Left renal pelvis (tissue), 4 donors: ENCODE measurements around the gene PLEKHJ1. TPM values are rescaled to one million over a fixed set of nuclear protein-coding genes. Genes with fewer than 3 reads are reported as not detected.
"Not testable (repeated sequence)": the region's sequence is repeated elsewhere in the genome, so short reads cannot be mapped to it uniquely, and the experiment has no call there.

Experiments used
- DNase-seq, 4 donors: peaks; one replicate each; pipeline ENCODE4 v3.0.0-alpha.2; 2013; ENCODE audit warnings: low read depth in 4 of 4, low spot score in 3 of 4
- polyA plus RNA-seq, 4 donors: library from polyadenylated mRNA; unstranded; fragments of 120-200 nt; gene quantifications; one replicate each; pipeline ENCODE4 v1.2.1, GENCODE V29; 2013; ENCODE audit not compliant: insufficient read length in 4 of 4

The PLEKHJ1 gene
- polyA plus RNA-seq, 4 donors, result 53.6 to 86.5 (median 56.1) TPM

DNA sequence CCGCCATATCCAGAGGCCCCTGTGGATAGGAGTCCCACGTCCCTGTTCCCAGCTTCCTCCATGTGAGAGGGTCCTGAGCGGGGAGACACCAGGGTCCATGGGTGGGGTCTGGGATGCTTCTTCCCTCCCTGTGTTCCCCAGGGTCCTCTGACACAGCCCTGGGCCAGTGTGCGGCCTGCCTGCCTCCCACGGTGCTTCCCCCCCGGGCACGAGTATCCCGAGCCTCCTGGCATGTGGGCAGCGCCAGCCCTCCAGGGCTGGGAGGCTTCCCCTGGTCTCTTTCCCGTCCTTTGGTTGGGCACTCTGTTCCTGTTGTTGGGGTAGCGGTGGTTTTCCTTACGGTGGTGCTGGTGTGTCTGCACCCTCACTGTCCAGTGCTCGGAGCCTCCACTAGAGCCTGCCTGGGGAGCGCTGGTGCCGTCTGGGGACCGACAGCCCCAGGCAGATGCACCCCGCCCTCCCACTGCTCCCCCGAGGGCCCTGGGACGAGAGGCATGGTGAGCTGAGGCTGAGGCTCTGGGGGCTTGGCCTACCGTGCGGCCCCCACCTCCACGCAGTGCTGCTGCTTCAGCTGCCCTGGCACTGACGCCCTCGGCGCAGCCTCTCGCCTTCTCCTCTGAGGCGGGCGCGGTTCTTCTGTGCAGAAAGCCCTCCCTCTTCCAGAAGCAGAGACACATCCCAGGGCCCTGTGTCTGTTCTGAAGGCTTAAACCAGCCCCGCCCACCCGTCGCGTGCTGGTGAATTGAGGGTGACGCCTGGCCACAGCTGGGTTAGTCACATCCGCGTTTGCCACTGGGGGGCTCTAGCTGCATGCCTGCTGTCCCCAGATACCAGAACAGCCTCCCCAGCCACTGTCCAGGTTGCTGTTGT lies 27.9 kb downstream of the PLEKHJ1 start:
- no peak for DNase-seq

- no peak for DNase-seq
These were observed 29.1 kb downstream of the PLEKHJ1 start for GRCh38 chr19:2207008-2207407.

GRCh38 chr19:2202366-2202765 lies 33.8 kb downstream of the PLEKHJ1 start:
- no peak for DNase-seq

DNA sequence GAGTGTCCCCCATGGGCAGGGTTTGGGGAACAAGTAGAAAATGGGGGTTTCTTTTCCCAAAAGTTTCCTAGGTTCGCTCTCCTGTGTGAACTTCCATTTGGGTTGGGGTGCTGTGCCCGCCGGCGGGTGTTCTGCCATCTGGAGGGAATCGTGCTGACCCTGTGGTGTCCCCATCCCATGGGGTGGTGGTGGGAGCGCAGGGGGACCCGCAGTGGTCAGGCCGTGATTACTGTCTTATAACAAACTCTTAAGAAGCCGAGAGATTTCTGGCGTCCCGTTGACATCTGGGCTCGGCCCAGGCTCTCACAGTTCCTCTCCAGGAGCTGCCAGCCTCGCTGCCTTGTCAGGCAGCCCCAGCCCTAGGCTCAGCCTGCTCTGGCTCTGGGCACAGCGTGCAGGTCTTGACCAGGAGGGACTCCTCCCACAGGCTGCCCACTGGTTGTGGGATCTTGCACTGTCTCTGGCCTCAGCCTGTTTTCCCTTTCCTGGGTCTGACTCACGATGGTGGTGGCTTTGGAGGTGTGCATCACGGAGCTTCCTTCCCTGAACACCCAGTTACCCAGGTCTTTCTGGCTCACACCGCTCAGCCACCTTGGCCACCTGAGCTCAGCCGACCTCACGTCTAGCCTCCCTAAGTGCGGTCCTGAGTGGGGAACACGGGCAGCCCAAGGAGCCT lies 34.5 kb downstream of the PLEKHJ1 start:
- no peak for DNase-seq

GRCh38 chr19:2200624-2201294 lies 35.4 kb downstream of the PLEKHJ1 start:
- not testable (repeated sequence) for DNase-seq

- no peak for DNase-seq
These were observed 36.1 kb downstream of the PLEKHJ1 start for GRCh38 chr19:2199861-2200623.

GRCh38 chr19:2199215-2199614 lies 36.9 kb downstream of the PLEKHJ1 start:
- no peak for DNase-seq

- no peak for DNase-seq
These were observed 37.8 kb downstream of the PLEKHJ1 start for GRCh38 chr19:2198317-2198716.

GRCh38 chr19:2197270-2197669 lies 38.9 kb downstream of the PLEKHJ1 start:
- no peak for DNase-seq

- DNase-seq, result no peak
These were observed 40.2 kb downstream of the PLEKHJ1 start for GRCh38 chr19:2195914-2196313.

DNA sequence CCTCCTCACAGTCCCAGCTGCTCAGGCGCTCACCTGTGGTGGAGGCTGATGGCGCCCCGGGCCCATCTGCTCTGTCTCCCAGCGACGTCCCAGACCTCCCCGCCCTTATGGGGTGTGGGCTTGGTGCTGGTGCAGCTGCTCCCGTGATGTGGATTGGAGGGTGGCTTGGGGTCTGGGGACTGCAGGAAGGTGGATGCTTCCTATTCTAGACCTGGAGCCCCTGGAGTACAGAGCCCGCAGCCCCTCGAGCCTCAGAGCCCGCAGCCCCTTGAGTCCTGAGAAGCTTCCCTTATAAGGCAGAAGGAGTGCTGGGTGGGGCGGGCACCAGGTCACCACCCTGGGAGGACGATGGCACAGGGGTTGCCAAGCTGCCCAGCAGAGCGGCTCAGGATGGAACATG lies 40.8 kb downstream of the PLEKHJ1 start:
- DNase-seq, result no peak

- no peak for DNase-seq
These were observed 41.5 kb downstream of the PLEKHJ1 start for GRCh38 chr19:2194513-2195078.

GRCh38 chr19:2193807-2194206 lies 42.3 kb downstream of the PLEKHJ1 start:
- DNase-seq, result no peak

DNA sequence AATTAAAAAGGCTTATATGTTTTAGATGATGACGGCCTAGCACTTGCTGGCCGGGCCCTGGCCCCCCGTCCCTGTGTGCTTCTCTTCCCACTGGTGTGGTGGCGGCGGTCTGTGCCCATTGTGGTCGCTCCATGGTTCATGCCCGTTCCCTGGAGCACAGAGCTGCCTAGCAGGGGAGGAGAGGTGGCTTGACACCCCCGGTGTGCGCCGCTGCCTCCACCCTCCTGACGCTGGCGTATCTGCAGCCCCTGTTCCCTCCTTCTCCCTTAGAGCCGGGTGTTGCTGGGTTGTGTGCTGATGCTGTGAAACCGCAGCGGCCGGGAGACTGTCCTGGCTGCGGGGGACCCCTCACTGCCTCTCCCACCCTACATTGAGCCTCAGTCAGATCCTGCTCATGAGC lies 43.3 kb downstream of the PLEKHJ1 start:
- no peak for DNase-seq

DNA sequence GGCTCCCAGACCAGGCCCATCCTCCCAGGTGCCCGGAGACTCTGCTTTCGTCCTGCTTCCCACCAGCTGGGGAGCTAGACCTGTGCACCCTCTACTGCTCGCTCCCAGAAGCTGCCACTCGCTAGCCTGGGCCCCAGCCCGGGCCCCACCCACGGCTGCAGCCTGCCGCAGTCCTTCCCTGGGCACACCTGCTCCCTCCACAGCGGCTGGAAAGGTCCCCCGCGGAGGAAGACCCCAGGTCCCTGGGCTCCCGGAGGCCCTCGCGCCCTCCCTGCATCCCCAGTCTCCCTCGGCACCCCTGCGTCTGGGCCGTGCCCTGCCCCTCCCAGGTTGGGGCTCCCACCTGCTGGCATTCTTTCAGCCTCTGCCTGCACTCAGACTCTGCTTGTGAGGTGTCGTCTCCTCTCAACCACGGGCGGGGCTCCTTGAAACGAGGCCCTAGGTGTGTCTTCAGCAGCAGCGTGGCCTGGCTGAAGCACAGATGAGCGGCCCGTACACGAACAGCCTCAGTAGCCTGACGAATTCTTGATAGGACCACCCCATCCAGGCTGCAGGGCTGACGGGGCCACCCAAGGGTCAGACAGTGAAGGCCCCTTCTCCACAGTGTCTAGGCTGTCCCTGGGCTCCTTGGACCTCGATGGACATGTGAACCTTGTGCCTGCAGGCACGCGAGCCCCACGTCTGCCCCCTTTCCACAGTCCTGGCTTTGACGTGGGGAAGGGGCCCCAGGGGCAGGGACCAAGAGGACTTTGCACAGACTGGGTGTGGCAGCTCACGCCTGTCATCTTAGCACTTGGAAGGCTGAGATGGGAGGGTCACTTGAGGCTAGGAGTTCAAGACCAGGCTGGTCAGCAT lies 44.4 kb downstream of the PLEKHJ1 start:
- no peak for DNase-seq

GRCh38 chr19:2190848-2191455 lies 45.2 kb downstream of the PLEKHJ1 start:
- no peak for DNase-seq

DNA sequence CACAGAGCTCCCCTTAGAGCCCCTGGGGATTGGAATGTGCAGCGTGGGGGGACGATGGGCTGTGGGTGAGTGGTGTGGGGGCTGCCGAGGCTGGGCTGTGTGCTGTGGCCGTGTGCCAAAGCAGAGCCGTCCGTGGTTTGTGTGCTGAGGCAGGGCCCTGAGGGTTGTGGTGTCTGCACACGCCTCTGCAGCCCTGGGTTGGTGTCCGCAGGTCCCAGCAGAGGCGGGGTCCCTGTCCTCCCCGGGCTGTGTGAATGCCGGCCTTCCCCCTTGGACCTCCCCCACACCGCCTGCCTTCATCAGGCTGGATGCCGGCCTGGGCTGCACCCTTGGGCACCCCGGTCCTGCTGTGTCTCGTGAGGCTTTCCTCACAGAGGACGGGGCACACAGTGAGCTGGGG lies 46.2 kb downstream of the PLEKHJ1 start:
- DNase-seq, result no peak

DNA sequence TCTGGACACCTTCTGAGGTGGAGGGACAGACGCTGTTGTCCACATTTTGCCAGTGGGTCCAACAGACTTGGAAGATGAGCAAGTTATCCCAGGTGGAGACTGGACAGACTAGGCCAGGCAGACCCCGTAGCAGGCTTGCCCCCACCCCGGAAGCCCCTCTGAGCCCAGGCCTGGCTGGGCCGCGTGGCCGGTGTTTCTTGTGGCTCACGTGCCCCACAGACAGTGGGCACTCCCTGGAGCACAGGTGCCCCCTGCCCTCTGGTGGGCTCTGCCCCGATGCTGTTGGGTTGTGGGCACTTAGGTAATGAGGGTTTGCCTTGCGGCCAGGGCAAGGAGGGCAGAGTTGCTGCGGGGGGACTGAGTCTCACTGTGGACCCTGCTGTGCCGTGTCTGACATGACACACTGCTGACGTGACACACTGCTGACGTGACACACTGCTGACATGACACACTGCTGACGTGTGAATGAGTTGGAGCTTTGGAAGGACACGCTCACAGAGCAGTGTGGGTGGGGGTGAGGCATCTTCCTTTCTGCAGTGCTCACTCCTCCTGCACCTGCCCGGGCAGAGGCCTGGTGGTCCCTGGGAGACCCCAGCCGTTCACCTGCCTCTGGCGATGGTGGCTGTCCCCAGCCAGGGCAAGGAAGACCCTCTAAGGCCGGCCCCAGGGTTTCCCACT lies 47.3 kb downstream of the PLEKHJ1 start:
- no peak for DNase-seq

GRCh38 chr19:2187159-2187558 lies 49.0 kb downstream of the PLEKHJ1 start:
- DNase-seq, result no peak
